HG02981 (cell line): ENCODE data around the gene PLET1.

Experiments
- ATAC-seq: cut with Tn5 transposase; IDR thresholded peaks from one replicate; pipeline ENCODE4 v1.9.1; 2021; ENCODE audit warnings: mild to moderate bottlenecking, moderate library complexity; ENCODE audit not compliant: unreplicated experiment

PLET1 gene

GRCh38 chr11:112248201-112248600 lies 12.5 kb downstream of the PLET1 start:
- ATAC-seq: no peak

- ATAC-seq: no peak
Measured at GRCh38 chr11:112247201-112247600, 13.5 kb downstream of the PLET1 start.

- no peak for ATAC-seq
Measured at GRCh38 chr11:112241486-112241885, 19.2 kb downstream of the PLET1 start.

- ATAC-seq: no peak
Measured at GRCh38 chr11:112238041-112238440, 22.6 kb downstream of the PLET1 start.

- ATAC-seq: no peak
Measured at GRCh38 chr11:112237451-112237850, 23.2 kb downstream of the PLET1 start.

GRCh38 chr11:112235750-112236390 lies 24.8 kb downstream of the PLET1 start:
- no peak for ATAC-seq

- no peak for ATAC-seq
Measured at GRCh38 chr11:112231952-112232351, 28.7 kb downstream of the PLET1 start.

GRCh38 chr11:112229746-112230433 lies 30.8 kb downstream of the PLET1 start:
- no peak for ATAC-seq

GRCh38 chr11:112229159-112229558 lies 31.5 kb downstream of the PLET1 start:
- no peak for ATAC-seq

- ATAC-seq: no peak
Measured at GRCh38 chr11:112228706-112229105, 32.0 kb downstream of the PLET1 start.

GRCh38 chr11:112227471-112227870 lies 33.2 kb downstream of the PLET1 start:
- no peak for ATAC-seq

GRCh38 chr11:112226831-112227401 lies 33.7 kb downstream of the PLET1 start:
- ATAC-seq: peak; percentile 50

GRCh38 chr11:112226062-112226830 lies 34.4 kb downstream of the PLET1 start, which contains the start of gene PTS:
Gene PTS (plus strand): TSS chr11:112226428. CDS start chr11:112226444, 16 bp downstream.
- ATAC-seq: peak; percentile 92

- no peak for ATAC-seq
Measured at GRCh38 chr11:112225753-112226061, 35.0 kb downstream of the PLET1 start.

GRCh38 chr11:112223754-112224532 lies 36.7 kb downstream of the PLET1 start:
- ATAC-seq: no peak

- no peak for ATAC-seq
Measured at GRCh38 chr11:112223121-112223520, 37.5 kb downstream of the PLET1 start.

- ATAC-seq: no peak
Measured at GRCh38 chr11:112222303-112222702, 38.4 kb downstream of the PLET1 start.

- ATAC-seq: no peak
Measured at GRCh38 chr11:112221274-112221835, 39.3 kb downstream of the PLET1 start.

GRCh38 chr11:112219476-112220232 lies 41.0 kb downstream of the PLET1 start:
- peak; percentile 97 for ATAC-seq
